Suppressor macrophage treated with lipopolysaccharide for 1 hour (primary cell): ENCODE measurements around the gene OR5AU1.

Source experiments
- DNase-seq, 3 donors: peaks; one replicate each; pipeline ENCODE4 v3.0.0-alpha.2; 2020 to 2022

Gene OR5AU1

GRCh38 chr14:21155963-21156362 is at the start of gene OR5AU1:
OR5AU1 (minus strand) TSS chr14:21156063; CDS start chr14:21155872, 191 bp downstream.
- no peak for DNase-seq

- DNase-seq: peak in 1 of 3 donors; percentile 16
Measured at GRCh38 chr14:21205026-21205677, 49.3 kb upstream of the OR5AU1 start.

- peak in 1 of 3 donors; percentile 25 for DNase-seq
Measured at GRCh38 chr14:21204167-21205025, 48.5 kb upstream of the OR5AU1 start.

GRCh38 chr14:21203470-21204166 is 47.8 kb upstream of the OR5AU1 start:
- DNase-seq: peak in 1 of 3 donors; percentile 27

- DNase-seq: peak in 1 of 3 donors; percentile 37
Measured at GRCh38 chr14:21202463-21203358, 46.8 kb upstream of the OR5AU1 start.

- peak in 1 of 3 donors; percentile 13 for DNase-seq
Measured at GRCh38 chr14:21201732-21202462, 46.0 kb upstream of the OR5AU1 start.

- DNase-seq: peak in 1 of 3 donors; percentile 19
Measured at GRCh38 chr14:21200752-21201461, 45.0 kb upstream of the OR5AU1 start.

GRCh38 chr14:21199611-21200560 is 44.0 kb upstream of the OR5AU1 start:
- DNase-seq: peak in 1 of 3 donors; percentile 31

GRCh38 chr14:21197418-21198205 is 41.7 kb upstream of the OR5AU1 start:
- peak in 2 of 3 donors; percentile 57 to 64 for DNase-seq

GRCh38 chr14:21194597-21194996 is 38.7 kb upstream of the OR5AU1 start:
- no peak for DNase-seq

GRCh38 chr14:21192875-21193535 is 37.1 kb upstream of the OR5AU1 start:
- DNase-seq: peak in 1 of 3 donors; percentile 16

GRCh38 chr14:21192447-21192822 is 36.6 kb upstream of the OR5AU1 start:
- DNase-seq: peak in 1 of 3 donors; percentile 20

- DNase-seq: peak; percentile 58 to 80 (median 61)
Measured at GRCh38 chr14:21191809-21192446, 36.1 kb upstream of the OR5AU1 start.

GRCh38 chr14:21191261-21191808 is 35.5 kb upstream of the OR5AU1 start:
- no peak for DNase-seq

- DNase-seq: peak in 1 of 3 donors; percentile 11
Measured at GRCh38 chr14:21185491-21185890, 29.6 kb upstream of the OR5AU1 start.

- DNase-seq: no peak
Measured at GRCh38 chr14:21184254-21184653, 28.4 kb upstream of the OR5AU1 start.

- DNase-seq: no peak
Measured at GRCh38 chr14:21182166-21182565, 26.3 kb upstream of the OR5AU1 start.
